HepG2 (cell line): Measurements from ENCODE around the gene C6orf62. TPM values are rescaled to one million over a fixed set of nuclear protein-coding genes. Genes with fewer than 3 reads are reported as not detected.
A peak's percentile ranks its signal among the peaks of the same experiment; 100 is the strongest.
"Not testable (repeated sequence)": the region's sequence is repeated elsewhere in the genome, so short reads cannot be mapped to it uniquely, and the experiment has no call there.

ENCODE experiments used
- ATAC-seq: fragments of 200-7000 bp; cut with Tn5 transposase; 3 replicates; pipeline ENCODE4 v1.9.1; 2020; ENCODE audit warnings: mild to moderate bottlenecking, moderate library complexity
- BruUV-seq: library from RNA; stranded (reverse); fragments of 400-500 nt; replicated peaks from 2 replicates; lab custom pipeline; 2021; lab: Mats Ljungman, UMichigan
- CTCF ChIA-PET: fragments of 300-600 bp; formaldehyde crosslinking; extraction: SDS; loops from one replicate; lab custom pipeline; 2021; ENCODE audit warnings: low total read pairs, inconsistent platforms, low intra/inter-chr PET ratio; lab: Yijun Ruan, JAX
- POLR2A ChIA-PET: fragments of 350-600 bp; sonication (Branson Sonifier 250); formaldehyde crosslinking; loops from one replicate; lab custom pipeline; 2020; ENCODE audit warnings: antibody characterized with exemption, inconsistent platforms; lab: Yijun Ruan, JAX
- DNase-seq: peaks from one replicate; pipeline ENCODE4 v3.0.0-alpha.2; 2015; ENCODE audit warnings: low spot score
- FAIRE-seq: peaks from 3 replicates; lab custom pipeline; 2011; peaks lifted over from hg19 to GRCh38; lab: Jason Lieb, UNC
- H2AFZ ChIP-seq: one replicate; pipeline ENCODE4 v1.6.1; 2011; ENCODE audit warnings: low read length, inconsistent platforms
- H3K27ac ChIP-seq: fragments of 300-600 bp; 3 replicates; pipeline ENCODE4 v1.8.0; 2011; ENCODE audit warnings: mixed run types, mild to moderate bottlenecking, mixed read lengths, low read length, inconsistent platforms; ENCODE audit not compliant: insufficient read depth; ENCODE audit errors: extremely low read length
- H3K27me3 ChIP-seq, 2 experiments: fragments of 200-600 bp in 1 of 2; 2 replicates in 1 of 2; 3 replicates in 1 of 2; pipeline versions ENCODE4 v1.6.0 to v1.8.0; 2011; ENCODE audit warnings: low read length in 2 of 2, mild to moderate bottlenecking in 2 of 2, moderate library complexity in 2 of 2, inconsistent platforms in 1 of 2; ENCODE audit not compliant: insufficient read depth in 2 of 2, control insufficient read depth in 1 of 2
- H3K36me3 ChIP-seq, 2 experiments: fragments of 200-600 bp in 1 of 2; replicated peaks in 1 of 2; 2 replicates in 1 of 2; 3 replicates in 1 of 2; pipeline versions ENCODE4 v1.5.1 to v1.8.0; 2011; ENCODE audit warnings: low read length in 2 of 2, inconsistent platforms in 1 of 2; ENCODE audit not compliant: insufficient read depth in 2 of 2, control insufficient read depth in 1 of 2
- H3K4me1 ChIP-seq: 2 replicates; pipeline ENCODE4 v1.5.1; 2012; ENCODE audit warnings: low read length, inconsistent platforms; ENCODE audit not compliant: insufficient read depth
- H3K4me2 ChIP-seq: 2 replicates; pipeline ENCODE4 v1.6.0; 2011; ENCODE audit warnings: low read depth, low read length, inconsistent platforms
- H3K4me3 ChIP-seq, 3 experiments: fragments of 200-600 bp in 1 of 3; sonication (generic), shearing (Covaris generic) in 1 of 3; replicated peaks in 1 of 3; 2 replicates each; pipeline ENCODE4 v1.5.1; 2011 to 2016; ENCODE audit warnings: low read length in 3 of 3, inconsistent platforms in 2 of 3, low read depth in 2 of 3, mild to moderate bottlenecking in 2 of 3, control low read depth in 1 of 3, mixed read lengths in 1 of 3; ENCODE audit not compliant: insufficient read depth in 1 of 3
- H3K79me2 ChIP-seq: one replicate; pipeline ENCODE4 v1.6.1; 2011; ENCODE audit warnings: low read length, inconsistent platforms; ENCODE audit not compliant: insufficient read depth
- H3K9ac ChIP-seq: 2 replicates; pipeline ENCODE4 v1.6.0; 2011; ENCODE audit warnings: mild to moderate bottlenecking, low read depth, low read length, inconsistent platforms; ENCODE audit not compliant: insufficient read depth
- H3K9me3 ChIP-seq: 2 replicates; pipeline ENCODE4 v1.5.1; 2012; ENCODE audit warnings: mild to moderate bottlenecking, low read length
- H4K20me1 ChIP-seq: 2 replicates; pipeline ENCODE4 v1.6.0; 2011; ENCODE audit warnings: inconsistent platforms, mild to moderate bottlenecking, low read length, moderate library complexity; ENCODE audit not compliant: insufficient read depth
- ARID3A ChIP-seq: IDR thresholded peaks from 2 replicates; pipeline ENCODE4 v1.6.1; 2012; ENCODE audit warnings: low read depth, low read length, improper control_type of control experiment
- BRCA1 ChIP-seq: sonication (generic); formaldehyde crosslinking; IDR thresholded peaks from 2 replicates; pipeline ENCODE4 v1.4.0; 2020; ENCODE audit warnings: missing genetic modification reagents
- FIP1L1 ChIP-seq: fragments of 200-400 bp; formaldehyde crosslinking; IDR thresholded peaks from 2 replicates; pipeline ENCODE4 v1.6.1; 2018; ENCODE audit warnings: low read depth, mild to moderate bottlenecking, low read length, moderate library complexity, borderline replicate concordance; ENCODE audit not compliant: insufficient read depth
- GATA4 ChIP-seq: sonication (generic); IDR thresholded peaks from 2 replicates; pipeline ENCODE4 v1.6.1; 2016; ENCODE audit warnings: antibody characterized with exemption, low read depth, borderline replicate concordance
- GTF2F1 ChIP-seq: fragments of 150-350 bp; IDR thresholded peaks from 2 replicates; pipeline ENCODE4 v1.6.1; 2014; ENCODE audit warnings: low read length
- NFIB ChIP-seq: sonication (generic); formaldehyde crosslinking; IDR thresholded peaks from 2 replicates; pipeline ENCODE4 v1.9.0; 2021; ENCODE audit warnings: missing genetic modification reagents, mild to moderate bottlenecking, borderline replicate concordance
- RAD21 ChIP-seq: fragments of 450-650 bp; formaldehyde crosslinking; IDR thresholded peaks from 2 replicates; pipeline ENCODE4 v1.5.0; 2020; ENCODE audit warnings: mild to moderate bottlenecking
- SMC3 ChIP-seq: IDR thresholded peaks from 2 replicates; pipeline ENCODE4 v1.6.1; 2011; ENCODE audit warnings: low read length, improper control_type of control experiment
- ZBTB38 ChIP-seq: sonication (generic); formaldehyde crosslinking; IDR thresholded peaks from 2 replicates; pipeline ENCODE4 v1.5.1; 2020; ENCODE audit warnings: mild to moderate bottlenecking, missing genetic modification reagents
- ZFY ChIP-seq: sonication (generic); formaldehyde crosslinking; IDR thresholded peaks from 2 replicates; pipeline ENCODE4 v1.4.0; 2020; ENCODE audit warnings: missing genetic modification reagents
- ZNF225 ChIP-seq: sonication (generic); formaldehyde crosslinking; IDR thresholded peaks from 2 replicates; pipeline ENCODE4 v1.4.0; 2020; ENCODE audit warnings: mild to moderate bottlenecking, missing genetic modification reagents
- ZNF335 ChIP-seq: sonication (generic); formaldehyde crosslinking; IDR thresholded peaks from 2 replicates; pipeline ENCODE4 v1.4.0; 2020; ENCODE audit warnings: missing genetic modification reagents
- WGBS: methylation state at CpG from one replicate; pipeline ENCODE4 v1.1.6; 2017; ENCODE audit warnings: low lambda C conversion rate; 5-methylcytosine and 5-hydroxymethylcytosine counted together
- in situ Hi-C: cut with HindIII; loops from 2 replicates; pipeline ENCODE4 v1.10.0; 2017; ENCODE audit warnings: low pct_unique_long_range_greater_than_20kb; ENCODE audit not compliant: extremely low pct_ligation_motif_present
- intact Hi-C: fragments of 100-400 bp; cut with micrococcal nuclease; formaldehyde crosslinking; loops from one replicate; pipeline ENCODE4 v1.10.0; 2022; ENCODE audit not compliant: unreplicated experiment
- polyA plus RNA-seq, 8 experiments: library from polyadenylated mRNA; depleted of rRNA in 3 of 8; stranded (reverse) in 7 of 8; unstranded in 1 of 8; fragments of >200 nt; fragmentation: Illumina TruSeq in 4 of 8; extraction: Trizol in 4 of 8; gene quantifications; 2 replicates each; pipeline versions ENCODE4 v1.2.1 to v1.2.3, GENCODE V29; 2011 to 2016; ENCODE audit warnings: low read depth in 4 of 8, missing spikeins in 1 of 8, mixed read lengths in 1 of 8; ENCODE audit not compliant: insufficient read depth in 1 of 8
- total RNA-seq, 5 experiments: library from RNA; depleted of rRNA; stranded (reverse); fragments of >200 nt; fragmentation: Illumina TruSeq; extraction: Trizol; gene quantifications; 2 replicates each; pipeline ENCODE4 v1.2.3, GENCODE V29; 2016; ENCODE audit warnings: low read depth in 1 of 5
- TF ChIP-seq, protein P1 (sequence below): IDR thresholded peaks from 2 replicates; pipeline ENCODE4 v1.6.1; 2016; ENCODE audit warnings: mild to moderate bottlenecking
- TF ChIP-seq, protein P2 (sequence below): sonication (generic); formaldehyde crosslinking; IDR thresholded peaks from 2 replicates; pipeline ENCODE4 v1.4.0; 2020; ENCODE audit warnings: missing genetic modification reagents

C6orf62 gene
- total and polyA plus RNA-seq, 2 of the 13 experiments (the other 11 are each of a cell fraction or from before 2014, with no cell fraction given) = 54.8 to 90.4 TPM

GRCh38 chr6:24696097-24696496 lies 22.9 kb downstream of the C6orf62 start:
- H3K4me2 ChIP-seq = no peak overlapping the region
- FAIRE-seq (no peak), DNase-seq (no peak), ATAC-seq (no peak)
- intact Hi-C loops (loop anchor here (10.0 kb wide), 2 partner anchors 171 to 201 kb away; partner anchors contain the start of gene ALDH5A1), in situ Hi-C loops (loop anchor here (5.0 to 10.0 kb wide), 2 partner anchors 114 to 261 kb away; no protein-coding TSS in a partner anchor)
- no peak overlapping the region for H3K27ac ChIP-seq
- peaks cover 17% of the 10 kb centered on the region for H3K4me1 ChIP-seq
- H3K9ac ChIP-seq = no peak overlapping the region
- H3K4me3 ChIP-seq = no peak overlapping the region
- H3K36me3 ChIP-seq = no peaks in the 10 kb centered on the region; a peak in 1 of 5 replicates
- no TSS peak for BruUV-seq
- no peaks in the 10 kb centered on the region for H3K79me2 ChIP-seq
- H3K9me3 ChIP-seq = no peaks in the 10 kb centered on the region
- ChIA-PET CTCF (interaction anchor here (1.3 to 4.2 kb wide), 3 partner anchors 110 to 171 kb away, joined by 4 to 105 read pairs (median 5); no protein-coding TSS in a partner anchor), POLR2A (no interaction called here)
- H2AFZ ChIP-seq = no peak overlapping the region
- no peaks in the 10 kb centered on the region for H3K27me3 ChIP-seq
- no peak for TF ChIP-seq NFIB
- no peak for TF ChIP-seq FIP1L1
- no peak for TF ChIP-seq ZNF335 (CRISPR knock-in tag)
- no peak for TF ChIP-seq GTF2F1
- no peak for TF ChIP-seq GATA4
- TF ChIP-seq ZFY (CRISPR knock-in tag) = no peak
- TF ChIP-seq BRCA1 (CRISPR knock-in tag) = no peak
- no peak for TF ChIP-seq ZNF225
- H4K20me1 ChIP-seq = no peaks in the 10 kb centered on the region
- 98% methylated on average over 2 of the region's 2 CpGs for WGBS

- CTCF ChIA-PET = interaction anchor here (1.3 to 4.2 kb wide), 3 partner anchors 109 to 171 kb away, joined by 4 to 105 read pairs (median 5); no protein-coding TSS in a partner anchor
- peak; percentile 45 for DNase-seq
- TF ChIP-seq, protein P1, sequence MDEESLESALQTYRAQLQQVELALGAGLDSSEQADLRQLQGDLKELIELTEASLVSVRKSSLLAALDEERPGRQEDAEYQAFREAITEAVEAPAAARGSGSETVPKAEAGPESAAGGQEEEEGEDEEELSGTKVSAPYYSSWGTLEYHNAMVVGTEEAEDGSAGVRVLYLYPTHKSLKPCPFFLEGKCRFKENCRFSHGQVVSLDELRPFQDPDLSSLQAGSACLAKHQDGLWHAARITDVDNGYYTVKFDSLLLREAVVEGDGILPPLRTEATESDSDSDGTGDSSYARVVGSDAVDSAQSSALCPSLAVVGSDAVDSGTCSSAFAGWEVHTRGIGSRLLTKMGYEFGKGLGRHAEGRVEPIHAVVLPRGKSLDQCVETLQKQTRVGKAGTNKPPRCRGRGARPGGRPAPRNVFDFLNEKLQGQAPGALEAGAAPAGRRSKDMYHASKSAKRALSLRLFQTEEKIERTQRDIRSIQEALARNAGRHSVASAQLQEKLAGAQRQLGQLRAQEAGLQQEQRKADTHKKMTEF (CRISPR knock-in tag) = 0 out of 2 replicates have a peak, but pooled peaks have one; percentile 18
- TF ChIP-seq SMC3 (peak; percentile 68), ARID3A (peak; percentile 54; the same call in 1 of the 2 replicates), ZBTB38 (0 out of 2 replicates have a peak, but pooled peaks have one; percentile 29), RAD21 (CRISPR knock-in tag) (peak; percentile 83)
- TF ChIP-seq, protein P2, sequence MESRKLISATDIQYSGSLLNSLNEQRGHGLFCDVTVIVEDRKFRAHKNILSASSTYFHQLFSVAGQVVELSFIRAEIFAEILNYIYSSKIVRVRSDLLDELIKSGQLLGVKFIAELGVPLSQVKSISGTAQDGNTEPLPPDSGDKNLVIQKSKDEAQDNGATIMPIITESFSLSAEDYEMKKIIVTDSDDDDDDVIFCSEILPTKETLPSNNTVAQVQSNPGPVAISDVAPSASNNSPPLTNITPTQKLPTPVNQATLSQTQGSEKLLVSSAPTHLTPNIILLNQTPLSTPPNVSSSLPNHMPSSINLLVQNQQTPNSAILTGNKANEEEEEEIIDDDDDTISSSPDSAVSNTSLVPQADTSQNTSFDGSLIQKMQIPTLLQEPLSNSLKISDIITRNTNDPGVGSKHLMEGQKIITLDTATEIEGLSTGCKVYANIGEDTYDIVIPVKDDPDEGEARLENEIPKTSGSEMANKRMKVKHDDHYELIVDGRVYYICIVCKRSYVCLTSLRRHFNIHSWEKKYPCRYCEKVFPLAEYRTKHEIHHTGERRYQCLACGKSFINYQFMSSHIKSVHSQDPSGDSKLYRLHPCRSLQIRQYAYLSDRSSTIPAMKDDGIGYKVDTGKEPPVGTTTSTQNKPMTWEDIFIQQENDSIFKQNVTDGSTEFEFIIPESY (CRISPR knock-in tag) = peak; percentile 85
Measured at GRCh38 chr6:24695635-24696034, 23.3 kb downstream of the C6orf62 start.

More at GRCh38 chr6:24695635-24696034, 23.3 kb downstream of the C6orf62 start:
- in situ Hi-C loops = loop anchor here (5.0 to 10.0 kb wide), 2 partner anchors 113 to 261 kb away; no protein-coding TSS in a partner anchor
- H3K9me3 ChIP-seq, H3K79me2 ChIP-seq, POLR2A ChIA-PET, H3K4me2 ChIP-seq, H3K4me3 ChIP-seq, H2AFZ ChIP-seq, H3K27me3 ChIP-seq, H3K27ac ChIP-seq, H4K20me1 ChIP-seq, H3K36me3 ChIP-seq, BruUV-seq, H3K9ac ChIP-seq: not testable (repeated sequence)
- ATAC-seq = peak; percentile 81
- 41% methylated on average over 8 of the region's 8 CpGs for WGBS
- intact Hi-C loops = loop anchor here (1.0 to 10.0 kb wide), 5 partner anchors 29 to 265 kb away; partner anchors contain the start of genes ACOT13, ALDH5A1 and TDP2
- peaks cover 17% of the 10 kb centered on the region for H3K4me1 ChIP-seq
- peak; percentile 23 for FAIRE-seq
